BE2C (cell line): ENCODE data around the gene POLA2.

Source experiments
- DNase-seq: peaks from one replicate; pipeline ENCODE4 v3.0.0-alpha.2; 2020
- H3K27me3 ChIP-seq: fragments of 250-450 bp; sonication (Bioruptor Pico); 2 replicates; pipeline ENCODE4 v1.5.1; 2020; ENCODE audit warnings: mild to moderate bottlenecking
- H3K36me3 ChIP-seq: fragments of 250-450 bp; sonication (Bioruptor Pico); 2 replicates; pipeline ENCODE4 v1.5.1; 2020; ENCODE audit warnings: mild to moderate bottlenecking
- H3K4me1 ChIP-seq: fragments of 250-450 bp; sonication (Bioruptor Pico); 2 replicates; pipeline ENCODE4 v1.5.1; 2020
- H3K4me3 ChIP-seq: 2 replicates; pipeline ENCODE4 v1.5.1; 2011; ENCODE audit warnings: low read depth, low read length
- H3K9me3 ChIP-seq: fragments of 250-450 bp; sonication (Bioruptor Pico); 2 replicates; pipeline ENCODE4 v1.5.1; 2020
- TF ChIP-seq, protein P1 (sequence below): IDR thresholded peaks from 2 replicates; pipeline ENCODE4 v1.5.1; 2012; ENCODE audit warnings: mild to moderate bottlenecking, low read depth, low read length

Gene POLA2

DNA sequence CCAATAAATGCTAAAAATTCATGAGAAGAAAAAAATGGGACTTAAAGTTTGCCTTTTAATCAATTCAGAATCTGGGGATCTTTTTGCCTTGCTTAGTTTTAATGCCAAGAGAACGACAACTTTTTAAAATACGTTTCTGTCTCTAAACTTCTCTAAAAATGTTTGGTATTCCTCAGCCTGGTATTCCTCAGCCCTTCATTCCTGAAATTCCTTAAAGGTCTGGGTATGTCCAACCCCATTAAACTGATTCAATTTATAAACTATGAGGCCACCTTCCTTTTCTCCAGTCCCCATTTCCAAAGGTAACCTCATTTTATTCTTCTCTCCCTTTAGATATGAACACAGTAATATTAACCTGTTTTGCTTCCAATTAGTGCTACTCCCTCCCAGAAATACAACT is 16.6 kb downstream of the POLA2 start:
- no peak for DNase-seq
- TF ChIP-seq, protein P1, sequence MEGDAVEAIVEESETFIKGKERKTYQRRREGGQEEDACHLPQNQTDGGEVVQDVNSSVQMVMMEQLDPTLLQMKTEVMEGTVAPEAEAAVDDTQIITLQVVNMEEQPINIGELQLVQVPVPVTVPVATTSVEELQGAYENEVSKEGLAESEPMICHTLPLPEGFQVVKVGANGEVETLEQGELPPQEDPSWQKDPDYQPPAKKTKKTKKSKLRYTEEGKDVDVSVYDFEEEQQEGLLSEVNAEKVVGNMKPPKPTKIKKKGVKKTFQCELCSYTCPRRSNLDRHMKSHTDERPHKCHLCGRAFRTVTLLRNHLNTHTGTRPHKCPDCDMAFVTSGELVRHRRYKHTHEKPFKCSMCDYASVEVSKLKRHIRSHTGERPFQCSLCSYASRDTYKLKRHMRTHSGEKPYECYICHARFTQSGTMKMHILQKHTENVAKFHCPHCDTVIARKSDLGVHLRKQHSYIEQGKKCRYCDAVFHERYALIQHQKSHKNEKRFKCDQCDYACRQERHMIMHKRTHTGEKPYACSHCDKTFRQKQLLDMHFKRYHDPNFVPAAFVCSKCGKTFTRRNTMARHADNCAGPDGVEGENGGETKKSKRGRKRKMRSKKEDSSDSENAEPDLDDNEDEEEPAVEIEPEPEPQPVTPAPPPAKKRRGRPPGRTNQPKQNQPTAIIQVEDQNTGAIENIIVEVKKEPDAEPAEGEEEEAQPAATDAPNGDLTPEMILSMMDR, result no peak
- Histone ChIP-seq H3K4me1 (no peaks in the 10 kb centered on the region), H3K9me3 (no peaks in the 10 kb centered on the region), H3K36me3 (peaks cover 13% of the 10 kb centered on the region), H3K4me3 (no peak overlapping the region), H3K27me3 (no peaks in the 10 kb centered on the region)

DNA sequence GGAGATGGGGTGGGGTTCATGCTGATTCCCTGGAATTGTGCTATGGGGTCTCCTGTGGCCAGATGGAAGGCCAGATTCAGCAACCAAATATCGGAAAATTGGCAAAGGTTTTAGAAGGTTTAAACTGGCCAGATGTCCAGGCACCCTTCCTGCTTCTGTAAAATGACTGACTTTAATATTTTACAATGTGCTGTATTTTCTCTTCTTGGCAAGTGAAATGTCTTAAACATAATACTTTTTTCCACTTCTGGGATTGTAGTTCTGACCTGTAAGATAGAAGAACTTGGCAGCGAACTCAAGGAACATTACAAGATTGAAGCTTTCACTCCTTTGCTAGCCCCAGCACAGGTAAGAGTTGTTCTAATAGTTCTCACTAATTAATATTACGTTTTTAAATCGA is 17.5 kb downstream of the POLA2 start:
- H3K36me3 ChIP-seq, result peaks cover 13% of the 10 kb centered on the region
- no peaks in the 10 kb centered on the region for H3K9me3 ChIP-seq
- H3K4me3 ChIP-seq, result no peak overlapping the region
- no peak for DNase-seq
- no peaks in the 10 kb centered on the region for H3K27me3 ChIP-seq
- TF ChIP-seq, protein P1, result no peak
- H3K4me1 ChIP-seq, result no peaks in the 10 kb centered on the region

- H3K9me3 ChIP-seq, result no peaks in the 10 kb centered on the region
- no peaks in the 10 kb centered on the region for H3K27me3 ChIP-seq
- H3K4me1 ChIP-seq, result no peaks in the 10 kb centered on the region
- TF ChIP-seq, protein P1, result no peak
- no peak overlapping the region for H3K4me3 ChIP-seq
- DNase-seq, result no peak
- H3K36me3 ChIP-seq, result peaks cover 13% of the 10 kb centered on the region
These were observed 18.1 kb downstream of the POLA2 start for GRCh38 chr11:65279741-65280440.

- TF ChIP-seq, protein P1, result no peak
- no peak overlapping the region for H3K4me3 ChIP-seq
These were observed 18.9 kb downstream of the POLA2 start for GRCh38 chr11:65280646-65281045.

GRCh38 chr11:65286686-65287085 is 24.9 kb downstream of the POLA2 start:
- no peak for DNase-seq
- Histone ChIP-seq H3K4me1 (peaks cover 4% of the 10 kb centered on the region), H3K27me3 (no peaks in the 10 kb centered on the region), H3K9me3 (no peaks in the 10 kb centered on the region), H3K4me3 (no peak overlapping the region), H3K36me3 (peaks cover 27% of the 10 kb centered on the region)
- TF ChIP-seq, protein P1, result no peak

More at GRCh38 chr11:65280646-65281045, 18.9 kb downstream of the POLA2 start:
- Histone ChIP-seq H3K36me3 (peaks cover 13% of the 10 kb centered on the region), H3K27me3 (no peaks in the 10 kb centered on the region), H3K4me1 (no peaks in the 10 kb centered on the region), H3K9me3 (no peaks in the 10 kb centered on the region)
- DNase-seq, result no peak

DNA sequence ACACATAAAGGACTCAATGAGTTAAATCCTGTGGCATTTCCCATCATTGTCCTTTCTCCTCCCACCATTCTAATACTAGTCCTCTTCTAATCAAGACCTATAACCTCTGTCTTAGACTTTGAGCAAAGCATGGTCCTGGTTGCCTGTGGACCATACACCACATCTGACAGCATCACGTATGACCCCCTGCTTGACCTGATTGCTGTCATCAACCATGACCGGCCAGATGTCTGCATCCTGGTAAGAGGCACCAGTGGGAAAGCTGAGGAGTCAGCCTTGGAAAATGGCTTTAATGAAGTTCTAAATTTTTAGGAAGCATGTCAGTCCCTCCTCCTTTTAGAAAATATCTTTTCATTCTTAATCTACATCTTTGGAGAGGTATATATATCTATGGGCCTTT is 25.8 kb downstream of the POLA2 start:
- H3K27me3 ChIP-seq, result no peaks in the 10 kb centered on the region
- H3K36me3 ChIP-seq, result peaks cover 21% of the 10 kb centered on the region
- H3K9me3 ChIP-seq, result no peaks in the 10 kb centered on the region
- no peak for DNase-seq
- peaks cover 4% of the 10 kb centered on the region for H3K4me1 ChIP-seq
- H3K4me3 ChIP-seq, result no peak overlapping the region
- TF ChIP-seq, protein P1, result no peak
